Suprapubic skin (tissue), 4 donors: ENCODE data around the gene RALGDS. TPM values are rescaled to one million over a fixed set of nuclear protein-coding genes. Genes with fewer than 3 reads are reported as not detected.
A peak's percentile ranks its signal among the peaks of the same experiment; 100 is the strongest.

Experiments used
- DNase-seq, 2 donors: peaks; one replicate each; pipeline ENCODE4 v3.0.0-alpha.2; 2019; ENCODE audit warnings: low spot score in 2 of 2
- H3K27ac ChIP-seq: fragments of 200-600 bp; sonication (generic); one replicate; pipeline ENCODE4 v1.5.1; 2019
- H3K27me3 ChIP-seq: fragments of 200-600 bp; sonication (generic); one replicate; pipeline ENCODE4 v1.5.1; 2019
- H3K36me3 ChIP-seq: fragments of 200-600 bp; sonication (generic); one replicate; pipeline ENCODE4 v1.5.1; 2019
- H3K4me1 ChIP-seq: fragments of 200-600 bp; sonication (generic); one replicate; pipeline ENCODE4 v1.5.1; 2019
- H3K4me3 ChIP-seq: fragments of 200-600 bp; sonication (generic); one replicate; pipeline ENCODE4 v1.5.1; 2019; ENCODE audit warnings: mild to moderate bottlenecking
- H3K9me3 ChIP-seq: fragments of 200-600 bp; sonication (generic); one replicate; pipeline ENCODE4 v1.5.1; 2019
- CTCF ChIP-seq, 2 donors: fragments of 200-600 bp in 1 of 2; fragments of 450-650 bp in 1 of 2; sonication (generic) in 1 of 2; IDR thresholded peaks; one replicate each; pipeline ENCODE4 v1.5.1; 2016 to 2019; ENCODE audit warnings: antibody characterized with exemption in 2 of 2, mild to moderate bottlenecking in 1 of 2, moderate library complexity in 1 of 2
- EP300 ChIP-seq: sonication (generic); formaldehyde crosslinking; IDR thresholded peaks from one replicate; pipeline ENCODE4 v1.6.1; 2017; ENCODE audit warnings: antibody characterized with exemption
- POLR2A ChIP-seq, 2 donors: fragments of 450-650 bp; IDR thresholded peaks; one replicate each; pipeline ENCODE4 v1.6.1; 2017; ENCODE audit warnings: antibody characterized with exemption in 2 of 2, mild to moderate bottlenecking in 2 of 2, moderate library complexity in 2 of 2
- POLR2AphosphoS5 ChIP-seq, 3 donors: sonication (generic); formaldehyde crosslinking; IDR thresholded peaks; one replicate each; pipeline ENCODE4 v1.6.1; 2017; ENCODE audit warnings: antibody characterized with exemption in 3 of 3
- WGBS: methylation state at CpG from one replicate; pipeline ENCODE4 v1.1.5; 2018; 5-methylcytosine and 5-hydroxymethylcytosine counted together
- total RNA-seq, 4 donors: library from RNA; depleted of rRNA; stranded (reverse); fragments of >200 nt; gene quantifications; one replicate each; pipeline ENCODE4 v1.1.0, GENCODE V29; 2016

Gene RALGDS
- total RNA-seq, 4 donors from 2014 or later, result 173 to 244 (median 212) TPM

- H3K36me3 ChIP-seq, result peaks cover 89% of the 10 kb centered on the region
- WGBS, result 92% methylated on average over 13 of the region's 20 CpGs
- no peak overlapping the region for H3K27ac ChIP-seq
Observed at GRCh38 chr9:133051281-133051900, 69.6 kb downstream of the RALGDS start.

DNA sequence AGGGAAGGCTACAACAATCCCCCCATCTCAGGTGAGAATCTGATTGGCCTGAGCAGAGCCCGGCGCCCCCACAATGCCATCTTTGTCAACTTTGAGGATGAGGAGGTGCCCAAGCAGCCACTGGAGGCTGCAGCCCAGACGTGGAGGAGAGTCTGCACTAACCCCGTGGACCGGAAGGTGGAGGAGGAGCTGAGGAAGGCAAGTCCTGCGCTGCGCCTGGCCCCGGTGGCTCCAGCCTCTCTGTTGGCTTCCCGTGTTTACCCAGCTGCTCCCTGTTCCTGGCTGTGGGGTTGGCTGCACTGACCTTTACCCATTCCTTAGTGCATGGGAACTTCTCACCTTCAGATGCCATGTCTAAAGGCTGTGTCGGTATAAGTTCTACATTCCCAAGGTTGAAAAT is 70.3 kb downstream of the RALGDS start:
- H3K4me3 ChIP-seq, result no peak overlapping the region
- H3K9me3 ChIP-seq, result no peaks in the 10 kb centered on the region
- no peak for DNase-seq
- peaks cover 4% of the 10 kb centered on the region for H3K4me1 ChIP-seq
- TF ChIP-seq POLR2A (IDR thresholded peaks at IDR 0.05), result no peak
- TF ChIP-seq EP300, result no peak
- no peak for TF ChIP-seq CTCF (IDR thresholded peaks at IDR 0.05)
- TF ChIP-seq POLR2AphosphoS5 (IDR thresholded peaks at IDR 0.05), result no peak
- H3K27me3 ChIP-seq, result no peaks in the 10 kb centered on the region
- no peak overlapping the region for H3K27ac ChIP-seq
- H3K36me3 ChIP-seq, result peaks cover 89% of the 10 kb centered on the region
- 87% methylated on average over 5 of the region's 10 CpGs for WGBS

More at GRCh38 chr9:133051281-133051900, 69.6 kb downstream of the RALGDS start:
- H3K9me3 ChIP-seq, result no peaks in the 10 kb centered on the region
- peaks cover 8% of the 10 kb centered on the region for H3K4me1 ChIP-seq
- no peak overlapping the region for H3K4me3 ChIP-seq
- no peak for DNase-seq
- H3K27me3 ChIP-seq, result no peaks in the 10 kb centered on the region
- TF ChIP-seq CTCF (IDR thresholded peaks at IDR 0.05) (no peak), POLR2A (IDR thresholded peaks at IDR 0.05) (no peak), EP300 (no peak), POLR2AphosphoS5 (IDR thresholded peaks at IDR 0.05) (no peak)

DNA sequence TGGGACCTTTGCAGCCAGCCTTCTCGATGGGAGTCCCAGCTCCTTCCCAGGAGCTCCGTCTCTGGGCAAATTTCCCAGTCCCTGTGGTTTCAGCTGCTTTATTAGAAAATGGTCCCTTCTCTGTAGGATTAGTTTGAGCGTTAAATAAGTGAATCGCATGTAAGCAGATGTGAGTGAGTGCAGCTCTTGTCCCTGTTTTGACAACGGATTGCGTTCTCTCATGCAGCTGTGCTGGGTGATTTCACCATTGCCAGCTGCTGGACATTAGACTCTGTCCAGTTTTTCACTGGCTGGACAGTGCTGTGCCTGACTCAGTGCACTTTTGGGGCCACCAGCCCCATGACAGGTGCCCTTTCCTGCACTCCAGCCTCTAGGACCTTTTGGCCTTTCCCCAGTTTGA is 70.9 kb downstream of the RALGDS start:
- Histone ChIP-seq H3K27ac (no peak overlapping the region), H3K27me3 (no peaks in the 10 kb centered on the region), H3K4me1 (no peaks in the 10 kb centered on the region), H3K4me3 (no peak overlapping the region), H3K9me3 (no peaks in the 10 kb centered on the region), H3K36me3 (peaks cover 89% of the 10 kb centered on the region)
- 80% methylated on average over 6 of the region's 6 CpGs for WGBS
- DNase-seq, result no peak
- no peak for TF ChIP-seq POLR2AphosphoS5 (IDR thresholded peaks at IDR 0.05)
- TF ChIP-seq EP300, result no peak

- no peak overlapping the region for H3K4me3 ChIP-seq
- 90% methylated on average over 12 of the region's 13 CpGs for WGBS
- H3K4me1 ChIP-seq, result no peaks in the 10 kb centered on the region
- DNase-seq, result no peak
- no peaks in the 10 kb centered on the region for H3K27me3 ChIP-seq
- no peaks in the 10 kb centered on the region for H3K9me3 ChIP-seq
- peaks cover 89% of the 10 kb centered on the region for H3K36me3 ChIP-seq
- H3K27ac ChIP-seq, result no peak overlapping the region
- no peak for TF ChIP-seq POLR2A (IDR thresholded peaks at IDR 0.05)
- no peak for TF ChIP-seq CTCF (IDR thresholded peaks at IDR 0.05)
- no peak for TF ChIP-seq POLR2AphosphoS5 (IDR thresholded peaks at IDR 0.05)
- no peak for TF ChIP-seq EP300
Observed at GRCh38 chr9:133049043-133049442, 72.0 kb downstream of the RALGDS start.

GRCh38 chr9:133048595-133048994 is 72.4 kb downstream of the RALGDS start:
- no peak for DNase-seq
- TF ChIP-seq POLR2A (IDR thresholded peaks at IDR 0.05) (no peak), EP300 (no peak), CTCF (IDR thresholded peaks at IDR 0.05) (peak in 1 of 2 donors; percentile 13), POLR2AphosphoS5 (IDR thresholded peaks at IDR 0.05) (no peak)
- H3K9me3 ChIP-seq, result no peaks in the 10 kb centered on the region

More at GRCh38 chr9:133048595-133048994, 72.4 kb downstream of the RALGDS start:
- no peaks in the 10 kb centered on the region for H3K27me3 ChIP-seq
- no peaks in the 10 kb centered on the region for H3K4me1 ChIP-seq
- WGBS, result 58% methylated on average over 5 of the region's 5 CpGs
- H3K4me3 ChIP-seq, result no peak overlapping the region
- H3K36me3 ChIP-seq, result peaks cover 89% of the 10 kb centered on the region
- no peak overlapping the region for H3K27ac ChIP-seq

Other genes starting within 250 kb of the RALGDS start
- gene AK8, start 243.0 kb downstream of the RALGDS start, total RNA-seq, result 1 to 10 TPM; 1.4 to 3.7 (median 1.8) TPM
- gene SPACA9, start 242.3 kb downstream of the RALGDS start, total RNA-seq, result 10 to 100 TPM in 1 of 4 donors, 1 to 10 TPM in 3; 8.7 to 10.3 (median 9.9) TPM
- 100 to 1,000 TPM in 1 of 4 donors, 10 to 100 TPM in 3; 36.4 to 155 (median 46.6) TPM for gene TSC1, start 176.6 kb downstream of the RALGDS start, total RNA-seq
- gene GFI1B, start 142.5 kb downstream of the RALGDS start, total RNA-seq, result not detected
- gene GTF3C5, start 90.2 kb downstream of the RALGDS start, total RNA-seq, result 100 to 1,000 TPM in 1 of 4 donors, 10 to 100 TPM in 3; 55.8 to 103 (median 63.1) TPM
- 10 to 100 TPM in 1 of 4 donors, 1 to 10 TPM in 3; 5.2 to 10.7 (median 5.9) TPM for gene CEL, start 59.3 kb downstream of the RALGDS start, total RNA-seq
- gene GBGT1, start 42.7 kb upstream of the RALGDS start, total RNA-seq, result 10 to 100 TPM in 1 of 4 donors, 1 to 10 TPM in 3; 2.6 to 14.6 (median 5.8) TPM
- 10 to 100 TPM in 1 of 4 donors, 1 to 10 TPM in 3; 2.6 to 11.7 (median 7.1) TPM for gene OBP2B, start 88.0 kb upstream of the RALGDS start, total RNA-seq
- gene ABO, start 154.0 kb upstream of the RALGDS start, total RNA-seq, result 10 to 100 TPM in 2 of 4 donors, 1 to 10 TPM in 2; 2.6 to 17.9 (median 7.9) TPM
- 10 to 100 TPM; 11.5 to 17.1 (median 15.8) TPM for gene SURF6, start 214.9 kb upstream of the RALGDS start, total RNA-seq
- gene MED22, start 226.9 kb upstream of the RALGDS start, total RNA-seq, result 10 to 100 TPM; 11.5 to 27.4 (median 18.8) TPM
- gene RPL7A, start 227.0 kb upstream of the RALGDS start, total RNA-seq, result 1,000 to 10,000 TPM; 1,468 to 3,048 (median 2,531) TPM
- gene SURF1, start 235.2 kb upstream of the RALGDS start, total RNA-seq, result 10 to 100 TPM; 29.1 to 45.0 (median 33.4) TPM
- 10 to 100 TPM; 15.3 to 42.3 (median 31.2) TPM for gene SURF2, start 235.3 kb upstream of the RALGDS start, total RNA-seq